Heart right ventricle (tissue), 16 donors: ENCODE results near the gene MYH11. TPM values are rescaled to one million over a fixed set of nuclear protein-coding genes. Genes with fewer than 3 reads are reported as not detected.

Experiments used
- ATAC-seq, 8 donors: fragments of 200-7000 bp; cut with Tn5 transposase; one replicate each; pipeline ENCODE4 v1.9.1; 2020; ENCODE audit warnings: mild to moderate bottlenecking in 8 of 8, moderate library complexity in 8 of 8, moderate number of reproducible peaks in 1 of 8
- DNase-seq, 2 donors: peaks; one replicate each; pipeline ENCODE4 v3.0.0-alpha.2; 2020
- H3K27ac ChIP-seq, 10 donors: fragments of 200-600 bp; sonication (generic) in 2 of 10; one replicate each; pipeline versions ENCODE4 v1.5.0 to v1.8.0; 2020 to 2022; ENCODE audit warnings: mild to moderate bottlenecking in 3 of 10
- H3K27me3 ChIP-seq, 7 donors: fragments of 200-600 bp; one replicate each; pipeline ENCODE4 v1.8.0; 2021 to 2022; ENCODE audit warnings: mild to moderate bottlenecking in 2 of 7
- H3K36me3 ChIP-seq, 9 donors: fragments of 200-600 bp; sonication (generic) in 1 of 9; one replicate each; pipeline versions ENCODE4 v1.5.0 to v1.8.0; 2020 to 2022; ENCODE audit warnings: mild to moderate bottlenecking in 2 of 9
- H3K4me1 ChIP-seq, 9 donors: fragments of 200-600 bp; sonication (generic) in 1 of 9; one replicate each; pipeline versions ENCODE4 v1.5.0 to v1.8.0; 2020 to 2022; ENCODE audit warnings: mild to moderate bottlenecking in 4 of 9
- H3K4me3 ChIP-seq, 10 donors: fragments of 200-600 bp; sonication (generic) in 2 of 10; one replicate each; pipeline versions ENCODE4 v1.5.0 to v1.8.0; 2020 to 2022; ENCODE audit warnings: mild to moderate bottlenecking in 7 of 10, moderate library complexity in 2 of 10
- H3K9me3 ChIP-seq, 11 donors: fragments of 200-600 bp in 10 of 11; sonication (generic) in 2 of 11; one replicate each; pipeline versions ENCODE4 v1.5.0 to v1.8.0; 2013 to 2022; ENCODE audit warnings: mild to moderate bottlenecking in 2 of 11, control low read depth in 1 of 11, moderate library complexity in 1 of 11
- CTCF ChIP-seq, 9 donors: fragments of 200-600 bp; sonication (generic) in 2 of 9; IDR thresholded peaks; one replicate each; pipeline versions ENCODE4 v1.5.0 to v1.8.0; 2021 to 2022; ENCODE audit warnings: antibody characterized with exemption in 9 of 9, mild to moderate bottlenecking in 5 of 9, moderate library complexity in 1 of 9
- WGBS, 2 donors: extraction: QIAGEN DNeasy Blood & Tissue Kit; methylation state at CpG; one replicate each; pipeline ENCODE4 v1.1.7; 2013; ENCODE audit warnings: inconsistent platforms in 1 of 2; 5-methylcytosine and 5-hydroxymethylcytosine counted together
- intact Hi-C, 10 donors: fragments of 100-400 bp; cut with DNase I; formaldehyde crosslinking; loops; one replicate each; pipeline versions ENCODE4 v1.11.1 to v1.14.2; 2022
- polyA plus RNA-seq, 2 donors: library from polyadenylated mRNA; stranded (reverse); fragments of 200-250 nt; gene quantifications; one replicate each; pipeline ENCODE4 v1.2.3, GENCODE V29; 2013
- total RNA-seq, 10 donors: library from RNA; stranded (reverse); fragmentation: NEBNext Ultra II Directional in 3 of 10; extraction: Animal tissue kit (Norgen Biotek cat#: 25700) in 3 of 10; gene quantifications; one replicate each; pipeline versions ENCODE4 v1.2.1 to v1.2.4, GENCODE V29; 2021 to 2023
- donor health status: Arrhythmogenic right ventricular cardiomyopathy.
- donor health status: ischemic (EF 13 %, LVEDD 7.1; RV severe dilation, severe dysfunction).
- donor health status: healthy with polysubstance abuse.
- donor health status: DM: no; HTN: yes; CAD: no.
- donor health status: DM: no; HTN: no; CAD: no.
- donor health status: ischemic (EF 25% LVEDD 6.9; RV normal size, moderate dysfunction).
- donor health status: ischemic (EF 25% LVEDD 5.7; RV mildly dilated, moderate dysfunction).
- donor health status: healthy.
- donor health status: DM: yes; HTN: yes; CAD: no.
- donor health status: Ischemic cardiomyopathy.
- donor health status: ischemic (EF 35%, LVEDD 5.7; RV mildly dilated, moderate dysfunction).
- donor health status: nonischemic (EF 11% LVEDD 7.7; RV severe dilation, severe dysfunction).
- donor health status: DM: yes; HTN: yes; CAD: no.
- donor health status: PGD.
- donor health status: ischemic (EF 29% LVEDD 5.4; RV normal size, mild dysfunction).
- donor health status: nonischemic (EF 23%, LVEDD 6.1; RV moderate dilation, normal function).

MYH11 gene
- total and polyA plus RNA-seq, 12 donors, result 9.8 to 46.7 (median 23.5) TPM

- intact Hi-C loops, result loop anchor here in 4 of 10 donors (2.0 to 10.0 kb wide), 4 partner anchors 250 to 258 kb away; no protein-coding TSS in a partner anchor
- H3K4me1 ChIP-seq, result peaks cover 0 to 18% (median 7%) of the 10 kb centered on the region in 9 donors
- ATAC-seq (no peak), DNase-seq (no peak)
- no peaks in the 10 kb centered on the region for H3K9me3 ChIP-seq
- H3K27me3 ChIP-seq, result no peaks in the 10 kb centered on the region
- no peak for TF ChIP-seq CTCF (IDR thresholded peaks at IDR 0.05)
- H3K27ac ChIP-seq, result no peak overlapping the region
- 95% methylated on average over 5 of the region's 5 CpGs for WGBS, 2 donors
- H3K36me3 ChIP-seq, result peaks cover 0 to 89% (median 12%) of the 10 kb centered on the region in 9 donors
- no peak overlapping the region for H3K4me3 ChIP-seq
These were observed 19.7 kb upstream of the MYH11 start for GRCh38 chr16:15876503-15876902.

- Histone ChIP-seq H3K9me3 (no peaks in the 10 kb centered on the region), H3K4me3 (no peak overlapping the region), H3K36me3 (peaks cover 0 to 92% (median 12%) of the 10 kb centered on the region in 9 donors), H3K27ac (peak overlapping the region in 2 of 10 donors; percentile 6 to 23), H3K27me3 (no peaks in the 10 kb centered on the region), H3K4me1 (peaks cover 0 to 21% (median 7%) of the 10 kb centered on the region in 9 donors)
- intact Hi-C loops, result loop anchor here in 9 of 10 donors (1.0 to 10.0 kb wide), 6 partner anchors 247 to 260 kb away; no protein-coding TSS in a partner anchor
- TF ChIP-seq CTCF (IDR thresholded peaks at IDR 0.05), result peak; percentile 53 to 84 (median 72)
- peak; percentile 20 to 51 for DNase-seq
- peak; percentile 51 to 86 (median 72) for ATAC-seq
- WGBS, 2 donors, result 48 to 54% methylated on average over 7 of the region's 7 CpGs
These were observed 18.0 kb upstream of the MYH11 start for GRCh38 chr16:15874745-15875314.

- TF ChIP-seq CTCF (IDR thresholded peaks at IDR 0.05), result no peak
- H3K9me3 ChIP-seq, result no peaks in the 10 kb centered on the region
- 96 to 100% methylated on average over 1 of the region's 1 CpG for WGBS, 2 donors
- H3K27me3 ChIP-seq, result no peaks in the 10 kb centered on the region
- no peak overlapping the region for H3K4me3 ChIP-seq
- DNase-seq (no peak), ATAC-seq (no peak)
- H3K36me3 ChIP-seq, result peaks cover 0 to 92% (median 14%) of the 10 kb centered on the region in 9 donors
- intact Hi-C loops, result loop anchor here in 6 of 10 donors (2.0 to 10.0 kb wide), 3 partner anchors 249 to 261 kb away; no protein-coding TSS in a partner anchor
- no peak overlapping the region for H3K27ac ChIP-seq
- peaks cover 0 to 13% (median 7%) of the 10 kb centered on the region in 9 donors for H3K4me1 ChIP-seq
These were observed 16.9 kb upstream of the MYH11 start for GRCh38 chr16:15873737-15874136.

GRCh38 chr16:15873301-15873700, 16.5 kb upstream of the MYH11 start:
- WGBS, 2 donors, result 93 to 94% methylated on average over 2 of the region's 2 CpGs

More at GRCh38 chr16:15873301-15873700, 16.5 kb upstream of the MYH11 start:
- Histone ChIP-seq H3K9me3 (no peaks in the 10 kb centered on the region), H3K4me1 (peaks cover 0 to 13% (median 7%) of the 10 kb centered on the region in 9 donors), H3K4me3 (no peak overlapping the region), H3K27ac (no peak overlapping the region), H3K36me3 (peaks cover 0 to 92% (median 14%) of the 10 kb centered on the region in 9 donors), H3K27me3 (no peaks in the 10 kb centered on the region)
- ATAC-seq, result no peak
- DNase-seq, result no peak
- TF ChIP-seq CTCF (IDR thresholded peaks at IDR 0.05), result no peak
- intact Hi-C loops, result loop anchor here in 2 of 10 donors (5.0 to 10.0 kb wide), 2 partner anchors 249 to 262 kb away; no protein-coding TSS in a partner anchor
